HG03175 (cell line): ENCODE measurements around the gene GMPR2.
A peak's percentile ranks its signal among the peaks of the same experiment; 100 is the strongest.

ENCODE experiments used
- ATAC-seq: cut with Tn5 transposase; IDR thresholded peaks from one replicate; pipeline ENCODE4 v1.9.1; 2021; ENCODE audit warnings: mild to moderate bottlenecking, moderate library complexity; ENCODE audit not compliant: unreplicated experiment

GMPR2 gene

GRCh38 chr14:24263848-24264247 is 31.1 kb downstream of the GMPR2 start:
- no peak for ATAC-seq

- no peak for ATAC-seq
Observed at GRCh38 chr14:24264298-24264697, 31.6 kb downstream of the GMPR2 start.

DNA sequence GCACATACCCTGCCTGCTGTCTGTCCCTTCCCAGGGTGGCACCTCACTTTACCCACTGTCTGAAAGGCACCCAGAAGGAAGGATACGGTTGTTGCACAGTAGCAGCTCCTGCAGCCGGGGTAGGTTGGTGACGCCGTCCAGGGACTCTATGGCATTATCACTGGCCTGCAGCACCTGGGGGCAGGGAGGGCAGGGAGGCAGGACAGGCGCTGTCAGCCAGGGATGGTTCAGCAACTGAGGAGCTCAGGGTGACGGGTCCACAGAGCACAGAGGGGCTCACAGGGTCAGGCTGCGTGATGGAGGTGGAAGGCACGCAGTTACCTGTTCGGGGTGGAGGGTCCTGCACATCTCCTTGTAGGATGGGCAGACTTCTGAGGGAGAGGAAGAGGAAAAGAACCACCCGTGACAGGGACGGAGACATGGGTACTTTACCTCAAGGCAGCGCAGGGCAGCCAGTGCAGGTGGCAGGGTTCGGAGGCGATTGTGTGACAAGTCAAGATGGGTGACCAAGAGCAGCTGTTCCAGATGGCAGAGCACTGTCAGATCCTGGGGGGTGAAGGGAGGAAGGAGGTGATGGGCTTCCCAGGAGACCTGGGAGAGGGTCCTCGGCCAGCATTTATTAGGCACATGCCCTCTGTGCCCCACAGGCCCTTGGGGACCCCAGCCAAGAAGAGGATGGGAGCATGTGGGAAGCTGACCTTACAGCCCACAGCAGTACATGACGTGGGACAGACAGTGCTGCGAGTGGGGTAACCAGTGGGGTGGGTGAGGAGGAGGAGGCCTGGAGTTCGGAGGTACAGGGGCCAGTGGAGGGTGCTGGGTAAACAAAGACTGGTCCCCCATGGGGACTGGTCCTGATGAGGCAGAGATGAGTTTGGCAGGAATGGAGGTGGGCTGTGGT is 33.9 kb downstream of the GMPR2 start:
- ATAC-seq, result no peak

DNA sequence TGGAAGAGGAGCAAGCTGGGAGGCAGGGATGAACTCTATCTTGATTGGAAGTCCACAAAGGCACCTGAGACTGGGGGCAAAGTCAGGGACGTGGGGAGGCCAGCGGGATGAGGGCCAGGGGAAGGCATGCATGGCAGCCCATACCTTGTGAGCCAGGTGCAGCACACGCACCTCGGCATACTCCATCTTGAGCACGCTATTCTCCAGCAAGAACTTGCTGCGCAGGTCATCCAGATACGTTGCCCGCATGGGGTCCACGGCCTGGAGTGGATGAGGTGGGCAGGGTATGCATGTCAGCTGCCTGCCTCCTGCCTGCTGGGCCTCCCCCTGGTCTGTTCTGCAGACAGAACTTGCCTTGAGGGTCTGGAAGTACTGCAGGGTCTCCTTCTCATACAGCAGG is 34.8 kb downstream of the GMPR2 start:
- ATAC-seq, result no peak

DNA sequence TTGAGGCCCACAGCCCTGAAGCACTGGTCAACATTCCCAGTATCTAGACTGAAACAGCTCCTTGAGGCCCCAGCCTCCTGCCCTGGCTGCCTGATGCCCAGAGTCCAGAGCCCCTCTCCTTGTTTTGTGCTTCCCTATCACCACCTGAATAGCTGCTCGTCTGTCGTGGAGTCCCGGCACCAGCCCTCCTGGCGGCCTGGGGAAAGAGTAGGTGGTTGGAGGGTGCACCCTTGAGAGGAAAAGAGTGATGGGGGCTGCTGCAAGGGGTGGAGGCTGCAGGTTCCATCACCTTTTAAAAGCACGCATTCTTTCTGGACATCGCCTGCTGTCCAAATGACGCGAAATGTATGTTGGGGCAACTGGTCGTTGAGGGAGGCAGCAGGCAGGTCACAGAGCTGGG is 35.5 kb downstream of the GMPR2 start:
- ATAC-seq, result no peak

- ATAC-seq, result no peak
Observed at GRCh38 chr14:24269368-24269767, 36.6 kb downstream of the GMPR2 start.

- ATAC-seq, result no peak
Observed at GRCh38 chr14:24269910-24270536, 37.3 kb downstream of the GMPR2 start.

DNA sequence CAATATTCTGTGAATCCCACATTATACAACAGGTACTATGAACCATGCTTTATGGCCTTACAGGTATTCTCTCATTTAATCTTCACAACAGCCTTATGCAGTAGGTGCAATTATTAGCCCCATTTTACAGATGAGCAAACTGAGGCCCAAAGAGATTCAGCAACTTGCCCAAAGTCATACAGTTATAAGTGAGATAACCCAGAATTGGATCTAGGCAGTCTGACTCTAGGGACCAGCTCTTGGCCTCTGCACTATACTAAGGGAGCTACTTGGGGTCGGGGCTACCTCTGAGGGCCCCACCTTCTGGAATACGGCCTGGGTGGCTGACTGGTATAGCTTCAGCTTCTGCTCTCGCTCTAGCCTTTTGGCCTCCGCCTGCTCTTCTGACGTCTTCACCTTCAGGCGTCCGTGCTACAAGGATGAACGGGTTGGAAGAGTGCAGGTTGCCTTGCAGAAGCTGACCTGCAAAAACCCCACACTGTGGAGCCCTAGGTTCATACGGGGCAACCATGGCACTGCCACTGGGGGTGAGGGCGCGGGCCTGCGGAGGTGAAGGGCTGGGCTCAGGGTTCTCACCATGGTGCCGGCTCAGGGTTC is 37.9 kb downstream of the GMPR2 start:
- ATAC-seq, result peak; percentile 2

GRCh38 chr14:24271134-24271833 is 38.6 kb downstream of the GMPR2 start, which contains the start of gene RABGGTA:
RABGGTA (minus strand) TSS chr14:24271597; CDS start chr14:24271115, 482 bp downstream.
- ATAC-seq, result peak; percentile 89

DNA sequence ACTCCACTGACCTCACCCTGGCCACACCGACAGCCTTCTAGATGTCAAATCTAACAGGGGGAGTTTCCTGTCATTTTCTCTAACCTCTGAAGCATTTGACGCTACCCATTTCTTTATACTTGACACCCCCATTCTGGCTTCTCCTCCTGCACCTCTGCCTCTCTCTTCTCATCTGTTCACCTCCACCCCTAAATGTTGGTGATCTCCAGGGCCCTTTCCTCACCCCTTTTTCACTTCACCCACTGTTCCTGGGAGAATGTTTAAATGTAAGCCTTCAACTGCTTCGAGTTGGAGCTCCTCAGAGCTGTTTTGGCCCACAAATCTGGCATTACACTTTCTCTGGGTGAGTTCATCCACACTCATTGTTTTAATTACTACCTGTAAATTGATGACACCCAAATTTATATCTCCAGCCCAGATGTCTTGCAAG is 39.1 kb downstream of the GMPR2 start:
- ATAC-seq, result no peak

GRCh38 chr14:24272467-24272866 is 39.7 kb downstream of the GMPR2 start:
- ATAC-seq, result no peak

DNA sequence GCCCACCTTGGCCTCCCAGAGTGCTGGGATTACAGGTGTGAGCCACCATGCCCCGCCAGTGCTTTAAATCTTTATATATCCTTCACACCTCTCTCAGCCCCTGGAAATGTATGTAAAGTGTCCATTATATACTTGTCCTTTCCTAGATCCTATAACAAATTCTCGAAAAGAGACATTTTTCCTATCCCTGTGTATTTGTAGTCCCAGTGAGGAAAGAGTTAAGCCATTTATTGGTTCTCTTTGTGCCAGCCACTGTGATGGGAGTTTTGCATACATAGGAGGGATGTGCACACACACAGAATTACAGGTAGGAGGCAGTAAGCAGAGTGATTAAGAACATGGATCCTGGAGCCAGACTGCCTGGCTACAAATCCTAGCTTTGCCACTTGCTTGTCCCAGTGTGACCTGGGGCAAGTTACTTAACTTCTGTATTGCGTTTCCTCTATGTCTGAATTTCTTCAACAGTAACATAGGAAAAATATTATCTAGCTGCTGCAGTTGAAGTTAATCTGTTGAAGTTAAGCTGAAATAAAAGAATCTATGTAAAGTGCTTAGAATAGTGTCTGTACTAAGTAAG is 40.8 kb downstream of the GMPR2 start:
- ATAC-seq, result no peak

DNA sequence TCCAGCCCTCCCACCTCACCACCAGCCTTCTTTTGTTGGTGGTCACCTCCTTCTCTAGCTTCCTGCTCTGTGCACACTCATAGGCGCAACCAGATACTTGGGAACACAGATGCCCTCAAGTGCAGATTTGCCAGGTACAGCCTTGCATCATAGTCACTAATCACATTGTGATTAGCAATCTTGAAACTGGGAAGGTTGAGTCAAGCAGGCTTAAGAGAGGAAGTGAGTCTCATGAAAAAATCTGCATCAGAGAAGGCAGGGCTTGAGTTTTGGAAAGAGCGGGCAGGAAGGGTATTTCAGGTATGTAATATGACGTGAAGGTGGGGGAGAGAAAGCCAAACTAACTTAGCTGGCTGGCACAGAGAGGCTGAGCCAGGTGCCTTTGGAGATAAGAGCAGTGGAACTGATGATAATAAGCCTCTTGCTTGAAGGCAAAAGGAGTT is 41.4 kb downstream of the GMPR2 start:
- peak; percentile 34 for ATAC-seq

DNA sequence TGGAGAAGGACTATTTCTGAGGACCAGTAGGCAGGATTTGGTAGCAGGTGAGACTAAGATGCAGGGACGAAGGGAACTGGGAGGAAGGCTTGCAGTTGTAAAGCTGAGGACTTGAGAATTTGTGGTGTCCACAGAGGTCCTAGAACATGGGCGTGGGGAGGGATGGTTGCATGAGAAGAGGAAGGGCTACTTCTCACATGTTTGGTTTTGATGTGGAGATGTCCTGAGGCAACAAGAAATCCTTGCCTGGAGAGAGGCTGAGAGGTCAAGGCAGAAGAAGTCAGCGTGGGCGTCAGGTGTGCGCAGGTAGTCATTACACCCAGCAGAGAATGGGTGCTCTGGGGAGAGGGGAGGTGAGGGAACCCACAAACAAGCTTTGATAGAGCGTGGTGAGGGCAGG is 44.3 kb downstream of the GMPR2 start:
- ATAC-seq, result no peak

DNA sequence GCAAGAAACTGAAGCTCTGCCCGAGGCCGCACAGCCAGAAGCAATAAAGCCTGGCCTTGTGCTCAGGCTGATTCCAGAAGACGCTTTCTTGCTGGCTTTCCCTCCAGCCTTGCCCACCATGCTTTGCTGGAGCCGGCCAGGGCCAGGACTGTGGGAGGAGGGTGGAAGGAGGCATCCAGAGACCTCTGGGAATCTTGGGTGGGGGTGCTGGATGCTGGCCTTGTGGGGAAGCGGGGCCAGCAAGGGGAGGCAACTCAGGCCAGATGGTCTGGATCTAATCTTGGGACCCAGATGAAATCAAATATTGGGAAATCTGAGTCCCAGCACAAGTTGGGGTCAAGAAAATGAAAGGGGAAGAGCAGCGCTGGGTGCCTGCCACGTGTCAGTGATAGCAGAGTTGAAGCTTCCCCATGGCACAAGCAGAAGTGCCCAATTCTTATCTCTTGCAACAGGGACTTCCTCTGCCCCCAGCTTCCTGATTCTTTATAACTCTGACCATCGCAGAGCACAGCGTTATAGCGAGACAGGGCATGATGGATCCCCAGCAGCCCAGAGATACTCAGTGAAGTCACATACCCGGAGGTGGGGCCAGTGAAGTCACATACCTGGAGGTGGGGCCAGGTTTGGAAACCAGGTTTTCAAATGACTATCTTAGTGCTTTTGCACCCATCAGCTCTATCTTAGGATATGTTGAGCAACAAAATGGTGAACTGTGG is 45.0 kb downstream of the GMPR2 start:
- no peak for ATAC-seq

DNA sequence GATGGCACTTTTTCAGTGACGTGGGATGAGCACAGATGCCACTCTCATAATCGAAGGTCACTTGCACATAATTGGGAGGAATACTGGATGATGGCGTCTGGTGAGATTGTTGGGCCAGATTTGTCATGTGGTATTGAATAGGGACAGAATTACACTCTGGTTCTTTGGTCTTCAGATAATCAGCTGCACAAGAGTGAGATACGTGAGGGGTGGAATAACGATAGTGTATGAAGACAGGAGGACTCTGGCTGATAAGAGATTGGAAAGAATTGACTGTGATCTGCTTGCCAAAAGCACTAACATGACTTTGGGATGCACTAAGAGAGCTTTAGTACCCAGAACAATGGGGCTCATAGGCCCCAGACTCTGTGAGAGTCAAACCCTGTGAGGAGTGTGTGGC is 45.7 kb downstream of the GMPR2 start:
- ATAC-seq, result no peak

DNA sequence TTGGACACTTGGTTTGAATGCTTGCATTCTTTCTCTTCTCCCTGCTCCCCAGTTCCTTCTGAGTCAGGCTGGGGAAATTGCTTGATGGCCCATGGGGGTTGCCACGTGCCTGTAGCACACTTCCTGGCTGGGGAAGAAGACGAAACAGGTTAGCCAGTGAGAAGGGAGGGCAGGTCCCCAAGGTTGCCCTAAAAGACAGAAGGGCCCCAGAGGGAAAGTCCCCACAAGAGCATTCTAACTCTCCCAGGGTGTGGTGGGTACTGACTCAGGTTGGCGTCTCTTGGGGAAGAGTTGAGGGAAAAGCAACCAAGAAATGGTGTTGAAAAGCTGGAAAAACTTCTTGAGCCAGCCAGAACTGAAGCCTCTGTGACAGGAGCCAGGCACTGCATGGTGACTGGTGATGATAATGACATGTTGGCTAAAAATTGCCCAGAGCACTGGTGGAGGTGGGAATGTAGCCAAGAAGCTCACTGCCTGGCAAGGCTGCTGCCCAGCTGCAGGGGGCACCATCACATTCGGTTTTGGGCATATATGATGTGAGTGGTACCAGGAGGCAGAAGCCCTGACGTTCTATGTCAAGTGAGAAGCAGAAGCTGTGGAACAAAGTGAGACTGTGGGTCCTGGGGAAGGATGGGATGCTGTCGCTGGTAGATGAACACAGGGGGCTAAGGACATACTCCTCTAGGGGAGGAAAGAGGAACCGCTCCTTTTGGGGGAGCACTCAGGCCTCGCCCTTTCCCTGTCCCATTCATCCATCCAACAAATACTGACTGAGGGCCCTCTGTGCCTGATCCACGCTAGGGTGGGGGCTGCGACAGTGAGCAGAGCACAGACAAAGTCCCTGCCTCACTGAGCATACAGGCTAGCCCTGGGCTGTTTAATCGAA is 46.8 kb downstream of the GMPR2 start:
- peak; percentile 43 for ATAC-seq

- ATAC-seq, result no peak
Observed at GRCh38 chr14:24280797-24281460, 48.2 kb downstream of the GMPR2 start.

- no peak for ATAC-seq
Observed at GRCh38 chr14:24281636-24282035, 48.9 kb downstream of the GMPR2 start.
